Measurements from ENCODE around the gene ITPKC.
"Not testable (repeated sequence)": the region's sequence is repeated elsewhere in the genome, so short reads cannot be mapped to it uniquely, and the experiment has no call there.

The ITPKC gene

DNA sequence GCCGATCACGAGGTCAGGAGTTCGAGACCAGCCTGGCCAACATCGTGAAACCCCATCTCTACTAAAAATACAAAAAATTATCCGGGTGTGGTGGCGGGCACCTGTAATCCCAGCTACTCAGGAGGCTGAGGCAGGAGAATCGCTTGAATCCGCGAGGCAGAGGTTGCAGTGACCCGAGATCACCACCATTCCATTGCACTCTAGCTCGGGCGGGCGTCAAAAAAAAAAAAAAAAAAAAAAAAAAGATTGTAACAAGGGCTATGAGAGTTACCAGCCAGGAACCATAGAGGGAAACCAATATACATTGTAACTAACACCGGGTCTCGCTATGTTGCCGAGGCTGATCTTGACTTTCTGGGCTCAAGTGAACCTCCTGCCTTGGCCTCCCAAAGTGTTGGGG is 15.4 kb downstream of the ITPKC start:
- not testable (repeated sequence) for H3K9ac ChIP-seq (ENCODE audit: low read depth, low read length); H3K4me3 ChIP-seq (ENCODE audit: low read length); H3K27me3 ChIP-seq (ENCODE audit: insufficient read depth, low read length); H3K9me3 ChIP-seq (ENCODE audit: insufficient read depth, low read depth, low read length); H3K4me1 ChIP-seq (ENCODE audit: insufficient read depth, low read length); H3K27ac ChIP-seq (ENCODE audit: low read depth, low read length)
- 95% methylated on average over 15 of the region's 16 CpGs for WGBS
- peaks cover 80% of the 10 kb centered on the region for H3K36me3 ChIP-seq (ENCODE audit: insufficient read depth, low read length)

DNA sequence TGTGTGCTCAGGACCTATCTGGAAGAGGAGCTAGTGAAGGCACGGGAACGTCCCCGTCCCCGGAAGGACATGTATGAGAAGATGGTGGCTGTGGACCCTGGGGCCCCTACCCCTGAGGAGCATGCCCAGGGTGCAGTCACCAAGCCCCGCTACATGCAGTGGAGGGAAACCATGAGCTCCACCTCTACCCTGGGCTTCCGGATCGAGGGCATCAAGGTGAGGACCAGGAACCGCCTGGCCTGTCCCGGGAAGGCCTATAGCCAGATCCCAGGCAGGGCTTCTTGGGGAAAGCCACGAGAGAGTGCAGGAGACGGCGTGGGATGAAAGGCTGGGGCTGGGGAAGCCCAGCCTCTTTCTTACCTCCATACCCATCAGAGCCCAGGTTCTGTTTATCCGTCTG is 16.2 kb downstream of the ITPKC start:
- H3K4me1 ChIP-seq (ENCODE audit: insufficient read depth, low read length), result no peaks in the 10 kb centered on the region
- H3K9me3 ChIP-seq (ENCODE audit: insufficient read depth, low read depth, low read length), result no peaks in the 10 kb centered on the region
- peaks cover 76% of the 10 kb centered on the region for H3K36me3 ChIP-seq (ENCODE audit: insufficient read depth, low read length)
- no peak overlapping the region for H3K9ac ChIP-seq (ENCODE audit: low read depth, low read length)
- WGBS, result 94% methylated on average over 13 of the region's 13 CpGs
- no peak overlapping the region for H3K27ac ChIP-seq (ENCODE audit: low read depth, low read length)
- H3K27me3 ChIP-seq (ENCODE audit: insufficient read depth, low read length), result no peaks in the 10 kb centered on the region
- no peak overlapping the region for H3K4me3 ChIP-seq (ENCODE audit: low read length)

DNA sequence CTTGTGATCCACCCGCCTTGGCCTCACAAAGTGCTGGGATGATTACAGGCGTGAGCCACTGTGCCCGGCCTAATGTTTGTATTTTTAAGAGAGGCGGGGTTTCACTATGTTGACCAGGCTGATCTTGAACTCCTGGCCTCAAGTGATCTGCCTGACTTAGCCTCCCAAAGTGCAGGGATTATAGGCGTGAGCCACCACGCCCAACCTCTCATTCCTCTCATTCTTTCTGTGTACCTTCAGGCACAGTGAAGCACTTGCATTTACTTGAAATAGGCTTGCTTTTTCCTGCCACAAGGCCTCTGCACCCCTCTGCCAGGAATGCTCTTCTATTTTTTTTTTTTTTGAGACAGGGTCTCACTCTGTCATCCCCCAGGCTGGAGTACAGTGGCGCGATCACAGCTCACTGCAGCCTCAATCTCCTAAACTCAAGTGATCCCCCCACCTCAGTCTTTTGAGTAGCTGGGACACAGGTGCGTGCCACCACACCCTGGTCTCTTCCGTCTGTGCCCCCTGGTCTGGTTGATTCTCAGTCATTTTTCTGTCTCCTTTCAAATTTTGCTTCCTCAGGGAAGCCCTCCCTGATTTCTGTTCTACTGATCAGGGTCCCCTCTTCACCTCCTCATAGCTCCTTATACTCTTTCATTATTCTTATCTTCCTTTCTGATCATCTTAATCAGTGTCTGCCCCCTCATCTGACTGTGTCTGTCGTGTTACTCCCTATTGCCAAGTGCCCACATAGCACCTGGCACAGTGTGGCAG is 18.3 kb downstream of the ITPKC start:
- H3K27me3 ChIP-seq (ENCODE audit: insufficient read depth, low read length), result no peaks in the 10 kb centered on the region
- no peak overlapping the region for H3K9ac ChIP-seq (ENCODE audit: low read depth, low read length)
- H3K9me3 ChIP-seq (ENCODE audit: insufficient read depth, low read depth, low read length), result no peaks in the 10 kb centered on the region
- no peak overlapping the region for H3K4me3 ChIP-seq (ENCODE audit: low read length)
- H3K27ac ChIP-seq (ENCODE audit: low read depth, low read length), result no peak overlapping the region
- H3K36me3 ChIP-seq (ENCODE audit: insufficient read depth, low read length), result peaks cover 76% of the 10 kb centered on the region
- no peaks in the 10 kb centered on the region for H3K4me1 ChIP-seq (ENCODE audit: insufficient read depth, low read length)
- whole genome bisulfite sequencing, result 92% methylated on average over 11 of the region's 11 CpGs

GRCh38 chr19:40736661-40737060 is 19.7 kb downstream of the ITPKC start:
- Histone ChIP-seq H3K36me3 (ENCODE audit: insufficient read depth, low read length) (peaks cover 70% of the 10 kb centered on the region), H3K9ac (ENCODE audit: low read depth, low read length) (no peak overlapping the region), H3K27me3 (ENCODE audit: insufficient read depth, low read length) (no peaks in the 10 kb centered on the region), H3K4me1 (ENCODE audit: insufficient read depth, low read length) (no peaks in the 10 kb centered on the region), H3K4me3 (ENCODE audit: low read length) (no peak overlapping the region), H3K9me3 (ENCODE audit: insufficient read depth, low read depth, low read length) (no peaks in the 10 kb centered on the region), H3K27ac (ENCODE audit: low read depth, low read length) (no peak overlapping the region)
- WGBS, result 82% methylated on average over 5 of the region's 9 CpGs

- Histone ChIP-seq H3K27me3 (ENCODE audit: insufficient read depth, low read length) (no peaks in the 10 kb centered on the region), H3K4me3 (ENCODE audit: low read length) (no peak overlapping the region), H3K27ac (ENCODE audit: low read depth, low read length) (no peak overlapping the region), H3K36me3 (ENCODE audit: insufficient read depth, low read length) (peaks cover 69% of the 10 kb centered on the region), H3K9ac (ENCODE audit: low read depth, low read length) (no peak overlapping the region), H3K4me1 (ENCODE audit: insufficient read depth, low read length) (no peaks in the 10 kb centered on the region), H3K9me3 (ENCODE audit: insufficient read depth, low read depth, low read length) (no peaks in the 10 kb centered on the region)
- 91% methylated on average over 9 of the region's 9 CpGs for WGBS
Measured at GRCh38 chr19:40737102-40737644, 20.3 kb downstream of the ITPKC start.

GRCh38 chr19:40739030-40739839 is 22.3 kb downstream of the ITPKC start:
- Histone ChIP-seq H3K9me3 (ENCODE audit: insufficient read depth, low read depth, low read length) (no peaks in the 10 kb centered on the region), H3K4me3 (ENCODE audit: low read length) (no peak overlapping the region), H3K36me3 (ENCODE audit: insufficient read depth, low read length) (peaks cover 55% of the 10 kb centered on the region), H3K27ac (ENCODE audit: low read depth, low read length) (no peak overlapping the region), H3K4me1 (ENCODE audit: insufficient read depth, low read length) (no peaks in the 10 kb centered on the region), H3K27me3 (ENCODE audit: insufficient read depth, low read length) (no peaks in the 10 kb centered on the region), H3K9ac (ENCODE audit: low read depth, low read length) (no peak overlapping the region)
- 91% methylated on average over 22 of the region's 22 CpGs for WGBS

- Histone ChIP-seq H3K36me3 (ENCODE audit: insufficient read depth, low read length) (peaks cover 49% of the 10 kb centered on the region), H3K27ac (ENCODE audit: low read depth, low read length) (no peak overlapping the region), H3K27me3 (ENCODE audit: insufficient read depth, low read length) (no peaks in the 10 kb centered on the region), H3K4me3 (ENCODE audit: low read length) (no peak overlapping the region), H3K9me3 (ENCODE audit: insufficient read depth, low read depth, low read length) (no peaks in the 10 kb centered on the region), H3K4me1 (ENCODE audit: insufficient read depth, low read length) (peaks cover 4% of the 10 kb centered on the region), H3K9ac (ENCODE audit: low read depth, low read length) (no peak overlapping the region)
- 85% methylated on average over 16 of the region's 16 CpGs for WGBS
Measured at GRCh38 chr19:40739871-40740703, 23.2 kb downstream of the ITPKC start.

DNA sequence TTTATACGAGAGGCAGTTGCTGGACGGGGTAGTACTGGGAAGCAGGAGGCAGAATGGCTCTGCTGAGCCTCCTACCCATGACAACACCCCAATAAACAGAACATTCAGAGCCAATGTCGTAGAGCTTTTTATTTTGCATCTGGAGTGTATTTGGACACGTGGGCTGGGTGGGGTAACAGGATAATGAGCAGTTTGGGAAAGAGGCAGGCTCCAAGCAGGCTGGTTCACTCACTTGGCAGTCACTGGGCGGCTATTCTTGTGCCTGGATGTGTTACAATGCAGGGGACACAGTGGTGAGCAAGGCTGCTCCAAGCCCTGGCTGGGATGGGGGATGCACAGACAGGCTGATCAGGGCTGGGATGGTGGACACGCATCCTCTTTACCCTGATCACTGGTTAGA is 23.8 kb downstream of the ITPKC start:
- Histone ChIP-seq H3K27me3 (ENCODE audit: insufficient read depth, low read length) (no peaks in the 10 kb centered on the region), H3K4me1 (ENCODE audit: insufficient read depth, low read length) (peaks cover 8% of the 10 kb centered on the region), H3K9ac (ENCODE audit: low read depth, low read length) (no peak overlapping the region), H3K36me3 (ENCODE audit: insufficient read depth, low read length) (peaks cover 43% of the 10 kb centered on the region), H3K9me3 (ENCODE audit: insufficient read depth, low read depth, low read length) (no peaks in the 10 kb centered on the region), H3K4me3 (ENCODE audit: low read length) (no peak overlapping the region), H3K27ac (ENCODE audit: low read depth, low read length) (no peak overlapping the region)
- 86% methylated on average over 6 of the region's 6 CpGs for WGBS

GRCh38 chr19:40741527-40742390 is 24.8 kb downstream of the ITPKC start:
- Histone ChIP-seq H3K36me3 (ENCODE audit: insufficient read depth, low read length) (peaks cover 39% of the 10 kb centered on the region), H3K27me3 (ENCODE audit: insufficient read depth, low read length) (no peaks in the 10 kb centered on the region), H3K4me3 (ENCODE audit: low read length) (no peak overlapping the region), H3K4me1 (ENCODE audit: insufficient read depth, low read length) (peaks cover 8% of the 10 kb centered on the region), H3K9ac (ENCODE audit: low read depth, low read length) (no peak overlapping the region; the same call in 1 of the 2 replicates), H3K27ac (ENCODE audit: low read depth, low read length) (no peak overlapping the region), H3K9me3 (ENCODE audit: insufficient read depth, low read depth, low read length) (no peaks in the 10 kb centered on the region)
- 92% methylated on average over 10 of the region's 10 CpGs for WGBS

DNA sequence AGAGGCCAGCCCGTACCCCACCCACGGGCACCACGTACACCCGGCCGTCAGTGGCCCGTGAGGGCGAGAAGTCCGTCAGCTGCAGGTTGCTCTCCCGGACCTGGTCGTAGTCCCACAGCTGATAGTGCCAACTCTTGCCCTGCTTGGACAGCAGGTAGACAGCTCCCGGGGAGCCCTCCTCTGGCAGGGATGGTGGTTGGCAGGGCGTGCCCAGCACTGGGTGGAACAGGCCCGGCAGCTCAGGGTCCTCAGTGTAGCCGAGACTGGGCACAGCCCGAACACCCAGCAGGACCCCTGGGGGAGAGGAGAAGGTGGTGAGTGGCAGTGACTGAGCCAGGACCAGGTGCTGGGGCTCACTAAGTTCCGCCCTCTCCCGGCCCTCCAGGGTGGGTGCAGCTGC is 25.6 kb downstream of the ITPKC start:
- Histone ChIP-seq H3K9ac (ENCODE audit: low read depth, low read length) (no peak overlapping the region; the same call in 1 of the 2 replicates), H3K27me3 (ENCODE audit: insufficient read depth, low read length) (no peaks in the 10 kb centered on the region), H3K9me3 (ENCODE audit: insufficient read depth, low read depth, low read length) (no peaks in the 10 kb centered on the region), H3K36me3 (ENCODE audit: insufficient read depth, low read length) (peaks cover 32% of the 10 kb centered on the region), H3K4me1 (ENCODE audit: insufficient read depth, low read length) (peaks cover 8% of the 10 kb centered on the region), H3K27ac (ENCODE audit: low read depth, low read length) (no peak overlapping the region), H3K4me3 (ENCODE audit: low read length) (no peak overlapping the region)
- WGBS, result 94% methylated on average over 17 of the region's 17 CpGs

Data from HUES64 (cell line).